GM18508 (cell line): ENCODE measurements around the gene TEDC1.

Experiments used
- ATAC-seq: cut with Tn5 transposase; IDR thresholded peaks from one replicate; pipeline ENCODE4 v1.9.1; 2021; ENCODE audit warnings: moderate number of reproducible peaks; ENCODE audit not compliant: insufficient read depth, unreplicated experiment

The TEDC1 gene

DNA sequence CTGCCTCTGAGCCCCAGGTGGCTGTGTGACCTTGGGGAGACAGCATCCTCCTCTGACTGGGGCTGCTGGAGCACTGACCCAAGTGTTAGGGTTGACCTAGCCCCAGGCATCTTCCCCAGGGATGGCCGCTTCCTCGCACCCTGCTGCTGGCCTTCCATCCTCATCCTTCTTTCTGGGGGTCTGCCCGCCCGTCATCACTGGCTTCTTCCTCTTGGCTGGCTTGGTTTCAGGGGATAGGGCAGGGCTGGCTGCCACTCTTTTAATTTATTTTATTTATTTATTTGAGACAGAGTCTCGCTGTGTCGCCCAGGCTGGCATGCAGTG lies 3.5 kb downstream of the TEDC1 start:
- no peak for ATAC-seq

GRCh38 chr14:105495101-105495989 lies 4.3 kb downstream of the TEDC1 start:
- ATAC-seq, result no peak

DNA sequence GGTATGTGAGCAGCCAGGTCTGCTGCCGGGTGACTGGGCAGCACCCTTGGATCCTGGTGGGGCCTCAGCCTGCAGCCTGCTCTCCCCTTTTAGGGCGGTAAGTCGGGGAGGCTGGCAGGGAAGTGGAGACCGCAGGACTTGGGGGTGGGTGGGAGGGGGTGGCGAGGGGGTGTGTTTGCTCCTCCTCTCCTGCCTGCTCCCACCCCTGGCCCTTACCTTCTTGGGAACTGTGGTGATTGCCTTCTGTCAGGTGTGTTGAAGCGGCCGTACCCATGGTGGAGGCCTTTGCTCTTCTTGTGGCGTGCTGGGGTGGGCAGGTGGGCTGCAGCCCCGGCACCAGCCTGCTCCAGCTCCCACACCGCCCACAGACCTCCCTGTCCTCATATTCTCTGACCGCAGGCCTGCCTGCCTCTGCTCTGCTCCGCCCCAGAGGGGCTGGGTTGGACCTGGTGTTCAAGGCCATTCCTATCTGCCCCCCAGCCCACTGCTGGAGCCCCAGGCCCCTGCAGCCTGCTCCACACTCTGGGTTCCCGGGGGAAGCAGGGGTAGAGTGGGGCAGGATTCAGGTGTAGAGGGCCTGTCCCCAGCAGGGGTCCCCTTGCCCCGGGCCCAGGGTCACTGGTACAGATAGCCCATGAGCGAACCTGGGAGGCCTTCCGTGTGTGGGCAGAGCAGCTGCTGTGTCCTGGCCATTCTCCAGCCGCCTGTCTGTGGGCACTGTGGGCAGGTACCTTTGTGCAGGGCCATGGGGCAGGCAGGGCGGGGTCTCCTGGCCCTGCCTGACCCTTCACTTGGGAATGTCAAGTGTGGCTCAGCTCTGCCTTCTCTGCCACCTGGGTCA lies 5.2 kb downstream of the TEDC1 start:
- ATAC-seq, result no peak

DNA sequence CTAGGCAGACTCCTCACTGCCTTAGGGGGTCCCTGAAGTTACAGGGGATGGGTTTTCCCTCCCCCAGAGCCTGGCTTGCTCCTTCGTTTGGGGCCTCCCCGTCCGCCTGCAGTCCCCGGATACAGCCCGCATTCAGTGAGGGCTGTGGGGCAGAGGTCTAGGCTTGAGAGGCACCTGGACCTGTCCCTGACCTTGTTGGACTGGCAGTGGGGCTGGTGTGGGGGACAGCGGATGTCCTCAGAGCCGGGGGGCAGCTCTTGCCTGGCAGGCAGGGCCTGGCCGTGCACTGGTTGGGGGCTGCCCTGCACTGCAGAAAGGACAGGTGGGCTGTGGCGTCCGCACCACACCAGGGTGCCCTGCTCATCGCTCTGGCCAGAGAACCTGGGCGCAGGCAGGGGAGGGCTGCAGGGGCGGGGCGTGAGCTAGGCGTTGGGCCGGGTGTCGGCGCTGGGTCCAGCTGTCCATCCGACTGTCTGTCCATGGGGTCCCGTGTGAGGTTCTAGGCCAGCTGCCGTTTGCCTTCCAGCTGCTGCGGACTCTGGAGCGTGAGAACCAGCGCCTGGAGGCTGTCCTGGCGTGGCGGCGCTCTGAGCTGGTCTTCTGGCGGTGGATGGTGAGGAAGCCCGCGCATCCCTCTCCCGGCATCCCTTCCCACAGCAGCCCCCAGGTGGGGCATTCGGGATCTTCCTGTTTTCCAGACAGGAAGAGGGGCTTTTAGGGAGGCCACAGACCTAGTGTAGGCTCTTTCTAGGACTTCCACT lies 6.0 kb downstream of the TEDC1 start:
- ATAC-seq, result no peak

DNA sequence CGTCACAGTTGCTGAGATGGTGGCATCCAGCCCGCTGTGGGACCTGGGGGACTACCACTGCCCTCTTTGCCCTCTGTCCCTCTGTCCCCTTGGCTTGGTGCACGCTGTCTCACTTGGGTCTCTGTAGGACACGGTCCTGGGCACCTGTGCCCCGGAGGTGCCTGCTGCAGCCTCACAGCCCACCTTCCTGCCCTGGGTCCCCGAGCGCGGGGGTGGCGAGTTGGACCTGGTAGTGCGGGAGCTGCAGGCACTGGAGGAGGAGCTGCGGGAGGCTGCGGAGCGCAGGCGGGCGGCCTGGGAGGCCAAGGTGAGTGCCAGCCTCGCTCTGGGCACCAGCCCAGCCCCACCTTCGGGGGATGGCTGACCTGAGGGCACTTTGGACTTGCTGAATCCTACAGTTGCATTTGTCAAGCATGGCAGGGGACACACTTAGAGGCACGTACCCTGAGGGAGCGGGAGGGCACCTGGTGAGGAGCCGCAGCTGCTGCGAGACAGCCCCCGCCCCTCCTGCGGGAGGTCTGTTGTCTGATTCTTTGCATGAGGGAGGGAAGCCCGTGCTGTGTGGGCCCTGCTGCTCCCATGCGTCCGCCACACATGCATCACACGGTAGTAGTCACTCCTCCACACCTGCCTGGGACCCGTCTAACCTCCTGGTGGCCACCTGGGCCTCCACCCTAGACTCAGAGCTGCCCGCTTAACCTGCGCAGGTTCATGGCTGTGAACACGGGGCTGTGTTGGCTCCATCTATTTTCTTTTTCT lies 6.8 kb downstream of the TEDC1 start:
- no peak for ATAC-seq

GRCh38 chr14:105498430-105499255 lies 7.6 kb downstream of the TEDC1 start:
- no peak for ATAC-seq

DNA sequence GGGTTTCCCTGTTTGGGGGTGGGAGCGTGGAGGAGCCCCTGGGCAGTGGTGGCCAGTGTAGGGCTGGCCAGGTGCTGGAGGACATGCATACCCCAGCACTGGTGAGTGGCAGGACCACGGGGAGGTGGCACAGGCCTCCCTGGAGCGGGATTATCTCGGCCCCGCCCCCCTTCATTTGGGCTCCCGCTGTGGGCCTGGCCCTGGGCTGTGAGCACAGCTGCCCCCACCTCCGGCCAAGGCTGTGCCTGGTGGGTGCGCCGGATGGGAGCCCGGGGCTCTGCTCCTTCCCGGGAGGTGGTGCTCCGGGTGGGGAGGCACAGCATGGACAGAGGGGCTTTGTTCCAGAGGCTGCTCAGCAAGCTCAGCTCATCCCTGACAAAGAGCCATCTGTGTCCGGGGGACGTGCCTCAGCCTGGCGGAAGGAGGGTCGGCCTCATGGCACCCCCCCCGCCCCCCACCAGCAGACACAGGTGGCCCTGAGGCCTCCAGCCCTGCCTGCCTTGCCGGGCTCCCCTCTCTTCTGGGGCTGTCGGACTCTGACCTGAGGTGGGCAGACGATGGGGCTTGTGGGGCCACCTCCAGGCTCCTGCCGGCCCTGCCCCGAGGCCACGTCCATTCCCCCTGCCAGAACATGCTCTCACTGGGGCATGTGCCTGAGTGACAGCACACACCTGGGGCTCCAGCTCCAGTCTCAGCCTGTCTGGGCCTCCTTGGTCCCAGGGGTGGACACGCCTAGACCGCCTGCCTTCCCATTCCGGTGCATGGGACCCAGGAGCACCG lies 8.4 kb downstream of the TEDC1 start:
- ATAC-seq, result no peak

DNA sequence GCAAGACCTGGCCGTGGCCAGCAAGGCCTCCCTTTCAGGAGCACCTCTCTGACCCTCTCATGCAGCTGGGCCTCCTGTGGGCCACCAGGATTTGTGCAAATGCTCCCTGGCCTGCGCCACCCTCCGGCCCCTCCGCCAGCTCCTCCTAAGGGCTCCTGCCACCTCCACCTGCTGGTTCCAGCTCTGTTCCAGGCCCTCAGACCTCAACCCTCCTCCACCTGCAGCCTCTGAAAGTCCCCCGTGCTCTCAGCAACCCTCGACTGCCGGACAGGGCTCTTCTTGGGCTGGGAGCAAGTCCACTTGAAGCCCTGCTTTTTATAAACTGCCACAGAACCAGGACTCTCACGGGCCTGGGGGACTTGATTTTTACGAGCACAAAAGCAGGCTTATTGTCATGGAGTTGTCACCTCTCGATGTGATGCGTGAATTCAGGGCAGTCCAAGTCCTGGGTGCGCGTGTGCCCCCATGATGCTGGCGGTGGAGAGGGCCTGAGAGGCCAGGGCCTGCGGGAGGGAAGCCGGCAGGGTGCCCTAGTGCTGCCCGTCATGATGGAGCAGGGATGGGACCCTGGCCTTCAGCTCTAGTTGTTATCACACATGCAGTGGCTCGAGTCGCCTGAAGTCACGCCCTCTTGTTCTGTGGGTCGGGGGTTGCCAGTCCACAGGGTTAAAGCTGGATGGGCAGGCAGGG lies 9.1 kb downstream of the TEDC1 start:
- ATAC-seq, result no peak

- ATAC-seq, result no peak
These were observed 9.7 kb downstream of the TEDC1 start for GRCh38 chr14:105500726-105501101.

DNA sequence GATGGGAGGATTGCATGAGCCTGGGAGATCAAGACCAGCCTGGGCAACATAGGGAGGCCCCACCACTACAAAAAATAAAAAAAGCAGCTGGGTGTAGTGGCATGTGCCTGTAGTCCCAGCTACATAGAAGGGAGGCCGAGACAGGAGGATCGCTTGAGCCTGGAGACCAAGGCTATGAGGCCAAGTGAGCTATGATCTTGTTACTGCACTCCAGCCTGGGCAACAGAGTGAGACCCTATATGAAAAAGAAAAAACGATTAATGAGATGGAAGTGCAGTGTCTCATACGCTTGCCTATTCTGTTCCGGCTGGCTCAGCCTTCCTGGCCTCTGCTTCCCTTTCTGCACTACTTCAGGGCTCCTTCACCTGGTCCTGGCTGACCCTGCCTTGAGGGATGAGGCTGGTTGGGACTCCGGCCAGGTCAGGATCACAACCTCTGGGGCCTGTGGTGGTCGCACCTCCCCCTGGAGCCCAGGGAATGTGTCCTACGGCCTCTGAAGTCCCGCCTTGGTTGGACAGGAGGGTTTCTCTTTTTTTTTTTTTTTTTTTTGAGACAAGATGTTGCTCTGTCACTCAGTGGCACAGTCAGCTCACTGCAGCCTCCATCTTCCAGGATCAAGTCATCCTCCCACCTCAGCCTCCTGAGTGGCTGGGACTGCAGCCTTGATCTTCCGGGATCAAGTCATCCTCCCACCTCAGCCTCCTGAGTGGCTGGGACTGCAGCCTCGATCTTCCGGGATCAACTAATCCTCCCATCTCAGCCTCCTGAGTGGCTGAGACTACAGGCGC lies 10.7 kb downstream of the TEDC1 start:
- no peak for ATAC-seq

DNA sequence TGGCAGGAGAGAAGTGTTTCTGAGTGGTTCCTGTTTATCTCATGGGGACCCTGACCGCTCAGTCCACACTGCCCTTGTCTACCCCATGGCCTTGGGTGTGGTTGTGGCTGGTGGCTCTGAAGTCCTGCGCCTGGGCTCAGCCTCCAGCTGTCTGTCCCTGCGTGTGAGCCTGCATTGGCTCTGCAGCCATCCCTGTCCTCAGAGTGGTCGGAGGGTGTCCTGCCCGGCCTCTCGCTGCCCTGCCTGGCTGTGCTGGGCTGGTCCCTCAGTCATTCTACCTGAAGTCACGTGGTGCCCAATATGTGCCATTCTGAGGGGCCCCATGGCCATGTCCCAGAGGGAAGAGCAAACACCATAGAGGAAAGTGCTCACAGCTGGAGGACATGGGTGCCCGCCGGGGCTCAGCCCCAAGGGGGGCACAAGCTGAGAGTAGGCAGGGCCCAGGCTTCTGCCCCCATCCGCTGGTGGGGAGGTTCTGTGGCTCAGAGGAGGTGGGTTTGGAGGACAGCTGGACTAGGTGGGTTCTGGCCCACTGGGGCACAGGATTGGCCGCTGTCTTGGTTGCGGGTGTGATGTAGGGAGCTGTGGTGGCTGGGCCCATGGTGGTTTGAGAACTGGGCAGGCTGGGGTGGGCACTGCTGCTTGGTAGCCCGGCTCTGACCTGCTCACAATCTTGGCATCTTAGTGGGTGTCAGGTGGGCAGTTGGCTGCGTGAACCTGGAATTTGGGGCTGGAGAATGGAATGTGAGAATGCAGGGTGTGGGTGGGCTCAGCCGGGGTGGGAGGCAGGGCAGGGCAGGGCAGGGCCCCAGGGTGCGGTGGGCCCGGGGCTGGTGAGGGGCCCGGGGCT lies 11.6 kb downstream of the TEDC1 start:
- no peak for ATAC-seq

DNA sequence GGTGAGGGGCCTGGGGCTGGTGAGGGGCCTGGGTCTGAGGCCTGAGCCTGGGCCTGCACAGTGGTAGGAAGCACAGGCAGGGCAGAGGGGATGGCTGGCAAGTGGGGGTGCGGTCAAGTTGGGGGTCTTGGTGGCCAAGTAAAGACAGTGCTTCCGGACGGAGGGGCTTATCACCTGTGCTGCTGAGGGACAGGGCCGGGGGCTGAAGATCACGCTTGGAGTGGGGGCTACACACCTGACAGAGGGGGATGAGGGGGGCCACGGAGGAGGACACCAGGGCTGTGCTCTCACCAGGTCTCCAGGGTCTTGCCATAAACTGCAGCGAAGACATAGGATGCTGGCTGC lies 12.2 kb downstream of the TEDC1 start:
- no peak for ATAC-seq

DNA sequence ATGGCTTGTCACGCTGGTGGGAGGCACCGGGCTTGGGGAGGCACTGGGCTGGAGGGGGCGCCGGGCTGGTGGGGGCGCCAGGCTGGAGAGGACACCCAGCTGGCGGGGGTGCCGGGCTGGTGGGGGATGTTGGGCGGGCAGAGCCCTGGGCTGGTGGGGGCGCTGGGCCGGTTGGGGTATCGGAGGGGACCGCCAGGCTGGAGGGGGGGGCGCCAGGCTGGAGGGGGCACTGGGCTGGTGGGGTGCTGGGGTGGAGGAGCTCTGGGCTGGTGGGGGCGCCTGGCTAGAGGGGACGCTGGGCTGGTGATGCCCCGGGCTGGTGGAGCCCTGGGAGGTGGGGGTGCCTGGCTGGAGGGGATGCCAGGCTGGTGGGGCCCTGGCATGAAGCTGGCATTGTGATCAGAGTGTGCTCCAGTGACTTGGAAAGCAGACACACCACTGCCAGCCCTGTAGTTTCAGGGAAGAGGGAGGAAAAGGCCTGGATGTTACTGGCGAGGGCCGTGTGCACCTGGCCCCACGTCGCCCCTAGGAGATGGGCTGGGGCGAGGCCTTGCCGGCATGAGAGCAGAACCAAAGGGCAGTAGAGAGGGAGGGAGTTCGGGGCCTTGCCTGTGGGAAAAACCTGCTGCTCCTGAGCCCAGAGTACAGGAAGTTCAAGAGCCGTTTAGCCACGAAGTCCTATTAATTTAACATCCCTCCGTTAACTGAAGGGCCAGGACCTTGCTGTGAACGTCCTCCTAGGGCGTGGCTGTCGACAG lies 13.1 kb downstream of the TEDC1 start:
- no peak for ATAC-seq

- no peak for ATAC-seq
These were observed 14.1 kb downstream of the TEDC1 start for GRCh38 chr14:105505101-105505500.

DNA sequence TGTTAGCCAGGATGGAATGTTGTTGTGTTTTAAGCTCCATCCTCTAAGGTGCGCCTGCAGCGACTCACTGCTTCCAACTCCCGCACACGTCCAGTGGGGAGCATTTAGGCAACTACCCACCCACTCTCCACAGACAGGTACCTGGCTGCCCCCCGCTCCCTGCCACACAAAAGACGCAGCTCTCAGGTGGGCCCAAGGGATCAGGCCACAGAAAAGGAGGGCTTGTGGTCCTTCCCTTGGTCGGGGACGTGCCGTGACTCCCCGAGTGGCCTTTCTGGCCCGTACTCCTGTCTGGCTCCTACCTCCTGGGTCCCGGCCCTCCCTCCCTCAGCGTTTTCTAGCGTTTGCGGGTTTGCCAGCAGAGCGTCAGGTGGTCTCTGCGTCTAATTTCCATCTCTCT lies 16.2 kb downstream of the TEDC1 start:
- no peak for ATAC-seq

- ATAC-seq, result no peak
These were observed 17.0 kb downstream of the TEDC1 start for GRCh38 chr14:105508069-105508468.
